ENCODE measurements around the gene TCEANC2.

Gene TCEANC2

GRCh38 chr1:54122992-54123391, 69.6 kb downstream of the TCEANC2 start:
- no peaks in the 10 kb centered on the region for H3K9me3 ChIP-seq (ENCODE audit: control insufficient read depth, insufficient read depth, low read length)
- H3K4me1 ChIP-seq (ENCODE audit: control insufficient read depth, low read length) = peaks cover 2% of the 10 kb centered on the region; the same call in 1 of the 2 replicates
- no peak overlapping the region for H3K4me2 ChIP-seq (ENCODE audit: low read length)
- no peak overlapping the region for H3K27ac ChIP-seq (ENCODE audit: low read depth, low read length)
- no peaks in the 10 kb centered on the region for H4K20me1 ChIP-seq (ENCODE audit: control insufficient read depth, insufficient read depth, low read depth, low read length)
- no peaks in the 10 kb centered on the region for H3F3A ChIP-seq (ENCODE audit: control insufficient read depth, insufficient read depth)
- no peaks in the 10 kb centered on the region for H3K9me2 ChIP-seq (replicated peaks; ENCODE audit: control insufficient read depth, low read length)
- no peaks in the 10 kb centered on the region for H3K79me2 ChIP-seq (ENCODE audit: control insufficient read depth, low read length)
- no peak overlapping the region for H3K4me3 ChIP-seq (ENCODE audit: low read length)
- peaks cover 5% of the 10 kb centered on the region; the same call in 1 of the 2 replicates for H3K27me3 ChIP-seq (ENCODE audit: control insufficient read depth, low read length)
- no peak for TF ChIP-seq EZH2phosphoT487 (IDR thresholded peaks at IDR 0.05; ENCODE audit: borderline replicate concordance, low read length)
- TF ChIP-seq, protein P1, sequence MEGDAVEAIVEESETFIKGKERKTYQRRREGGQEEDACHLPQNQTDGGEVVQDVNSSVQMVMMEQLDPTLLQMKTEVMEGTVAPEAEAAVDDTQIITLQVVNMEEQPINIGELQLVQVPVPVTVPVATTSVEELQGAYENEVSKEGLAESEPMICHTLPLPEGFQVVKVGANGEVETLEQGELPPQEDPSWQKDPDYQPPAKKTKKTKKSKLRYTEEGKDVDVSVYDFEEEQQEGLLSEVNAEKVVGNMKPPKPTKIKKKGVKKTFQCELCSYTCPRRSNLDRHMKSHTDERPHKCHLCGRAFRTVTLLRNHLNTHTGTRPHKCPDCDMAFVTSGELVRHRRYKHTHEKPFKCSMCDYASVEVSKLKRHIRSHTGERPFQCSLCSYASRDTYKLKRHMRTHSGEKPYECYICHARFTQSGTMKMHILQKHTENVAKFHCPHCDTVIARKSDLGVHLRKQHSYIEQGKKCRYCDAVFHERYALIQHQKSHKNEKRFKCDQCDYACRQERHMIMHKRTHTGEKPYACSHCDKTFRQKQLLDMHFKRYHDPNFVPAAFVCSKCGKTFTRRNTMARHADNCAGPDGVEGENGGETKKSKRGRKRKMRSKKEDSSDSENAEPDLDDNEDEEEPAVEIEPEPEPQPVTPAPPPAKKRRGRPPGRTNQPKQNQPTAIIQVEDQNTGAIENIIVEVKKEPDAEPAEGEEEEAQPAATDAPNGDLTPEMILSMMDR (IDR thresholded peaks at IDR 0.05; ENCODE audit: low read depth, low read length, poor library complexity, severe bottlenecking) = no peak
- H3K36me3 ChIP-seq (ENCODE audit: control insufficient read depth, low read length) = no peaks in the 10 kb centered on the region

DNA sequence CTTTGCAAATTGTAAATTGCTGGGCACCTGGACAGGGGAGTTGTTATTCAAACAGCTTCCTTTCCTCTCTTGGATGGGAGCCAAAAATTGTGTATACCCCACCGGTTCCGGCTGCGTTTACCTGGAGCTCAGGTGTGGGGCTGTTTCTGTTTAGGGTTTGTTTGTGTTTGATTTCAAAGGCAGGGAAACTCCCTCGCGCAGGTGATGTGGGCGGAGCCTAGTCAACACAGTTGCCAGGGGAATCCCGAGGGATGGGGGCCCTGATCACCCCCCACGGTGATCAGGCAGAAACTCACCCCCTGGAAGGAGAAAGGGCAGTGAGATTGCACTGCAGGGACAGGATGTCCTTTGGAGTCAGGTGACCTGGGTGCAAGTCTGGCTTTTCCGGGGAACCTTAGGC, 71.1 kb downstream of the TCEANC2 start:
- Histone ChIP-seq H4K20me1 (ENCODE audit: control insufficient read depth, insufficient read depth, low read depth, low read length) (no peaks in the 10 kb centered on the region), H3K4me2 (ENCODE audit: low read length) (no peak overlapping the region), H3K79me2 (ENCODE audit: control insufficient read depth, low read length) (no peaks in the 10 kb centered on the region), H3K4me1 (ENCODE audit: control insufficient read depth, low read length) (peaks cover 2% of the 10 kb centered on the region; the same call in 1 of the 2 replicates), H3K27me3 (ENCODE audit: control insufficient read depth, low read length) (peaks cover 5% of the 10 kb centered on the region; the same call in 1 of the 2 replicates), H3F3A (ENCODE audit: control insufficient read depth, insufficient read depth) (no peaks in the 10 kb centered on the region), H3K36me3 (ENCODE audit: control insufficient read depth, low read length) (no peaks in the 10 kb centered on the region), H3K4me3 (ENCODE audit: low read length) (no peak overlapping the region), H3K9me2 (replicated peaks; ENCODE audit: control insufficient read depth, low read length) (no peaks in the 10 kb centered on the region), H3K9me3 (ENCODE audit: control insufficient read depth, insufficient read depth, low read length) (no peaks in the 10 kb centered on the region), H3K27ac (ENCODE audit: low read depth, low read length) (no peak overlapping the region)
- TF ChIP-seq EZH2phosphoT487 (IDR thresholded peaks at IDR 0.05; ENCODE audit: borderline replicate concordance, low read length) = no peak
- TF ChIP-seq, protein P1 (IDR thresholded peaks at IDR 0.05; ENCODE audit: low read depth, low read length, poor library complexity, severe bottlenecking) = no peak

GRCh38 chr1:54124906-54125305, 71.5 kb downstream of the TCEANC2 start:
- Histone ChIP-seq H3K79me2 (ENCODE audit: control insufficient read depth, low read length) (no peaks in the 10 kb centered on the region), H3K27ac (ENCODE audit: low read depth, low read length) (no peak overlapping the region), H3K4me2 (ENCODE audit: low read length) (no peak overlapping the region), H3K36me3 (ENCODE audit: control insufficient read depth, low read length) (no peaks in the 10 kb centered on the region), H3K9me3 (ENCODE audit: control insufficient read depth, insufficient read depth, low read length) (no peaks in the 10 kb centered on the region), H3K9me2 (replicated peaks; ENCODE audit: control insufficient read depth, low read length) (no peaks in the 10 kb centered on the region), H3K4me3 (ENCODE audit: low read length) (no peak overlapping the region), H4K20me1 (ENCODE audit: control insufficient read depth, insufficient read depth, low read depth, low read length) (no peaks in the 10 kb centered on the region), H3K4me1 (ENCODE audit: control insufficient read depth, low read length) (peaks cover 2% of the 10 kb centered on the region; the same call in 1 of the 2 replicates), H3F3A (ENCODE audit: control insufficient read depth, insufficient read depth) (no peaks in the 10 kb centered on the region), H3K27me3 (ENCODE audit: control insufficient read depth, low read length) (peaks cover 5% of the 10 kb centered on the region; the same call in 1 of the 2 replicates)
- TF ChIP-seq, protein P1 (IDR thresholded peaks at IDR 0.05; ENCODE audit: low read depth, low read length, poor library complexity, severe bottlenecking) = no peak
- TF ChIP-seq EZH2phosphoT487 (IDR thresholded peaks at IDR 0.05; ENCODE audit: borderline replicate concordance, low read length) = no peak

All from DOHH2 (cell line).